ENCODE measurements around the gene MCM9. TPM values are rescaled to one million over a fixed set of nuclear protein-coding genes. Genes with fewer than 3 reads are reported as not detected.

The MCM9 gene
- total and polyA plus RNA-seq, 2 of the 13 experiments (the other 11 are each of a cell fraction or from before 2014, with no cell fraction given), result 3.8 to 17.2 TPM

DNA sequence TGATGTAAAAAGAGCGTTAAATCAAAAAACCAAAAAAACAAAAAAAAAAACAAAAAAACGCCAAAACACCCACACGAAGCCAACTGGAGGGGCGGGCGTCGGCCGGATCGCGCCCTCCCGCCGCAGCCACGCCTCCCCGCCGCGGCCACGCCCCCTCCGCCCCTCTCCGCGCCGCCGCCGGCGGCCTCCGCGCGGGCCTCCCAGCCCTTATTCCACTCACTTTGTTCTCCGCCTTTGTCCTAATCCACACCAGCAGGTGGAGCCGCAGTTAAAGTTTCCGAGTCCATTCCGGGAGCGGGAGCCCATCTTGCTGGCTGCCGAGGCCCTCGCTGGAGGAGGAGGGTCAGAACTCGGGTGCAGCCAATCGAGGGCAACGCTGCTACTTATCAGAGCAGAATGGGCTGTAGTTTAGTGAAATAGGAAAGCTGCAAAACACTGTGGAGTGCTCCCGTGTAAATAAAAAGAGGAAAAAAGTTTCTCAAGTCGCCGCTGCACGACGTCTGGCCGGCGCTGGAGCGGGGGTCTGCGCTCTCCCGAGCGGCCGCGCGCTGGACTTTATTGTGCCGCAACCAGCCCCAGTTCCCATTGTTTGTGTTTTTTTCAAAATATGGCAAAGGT lies 41.0 kb downstream of the MCM9 start, which contains the start of gene ASF1A (continued):
- TF ChIP-seq, protein P1, sequence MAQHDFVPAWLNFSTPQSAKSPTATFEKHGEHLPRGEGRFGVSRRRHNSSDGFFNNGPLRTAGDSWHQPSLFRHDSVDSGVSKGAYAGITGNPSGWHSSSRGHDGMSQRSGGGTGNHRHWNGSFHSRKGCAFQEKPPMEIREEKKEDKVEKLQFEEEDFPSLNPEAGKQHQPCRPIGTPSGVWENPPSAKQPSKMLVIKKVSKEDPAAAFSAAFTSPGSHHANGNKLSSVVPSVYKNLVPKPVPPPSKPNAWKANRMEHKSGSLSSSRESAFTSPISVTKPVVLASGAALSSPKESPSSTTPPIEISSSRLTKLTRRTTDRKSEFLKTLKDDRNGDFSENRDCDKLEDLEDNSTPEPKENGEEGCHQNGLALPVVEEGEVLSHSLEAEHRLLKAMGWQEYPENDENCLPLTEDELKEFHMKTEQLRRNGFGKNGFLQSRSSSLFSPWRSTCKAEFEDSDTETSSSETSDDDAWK (CRISPR knock-in tag; IDR thresholded peaks at IDR 0.05), result no peak
- no peak for TF ChIP-seq ARNT (IDR thresholded peaks at IDR 0.05)
- peak; percentile 89 for TF ChIP-seq ZNF263 (CRISPR knock-in tag; IDR thresholded peaks at IDR 0.05)
- no peak for TF ChIP-seq ZNF839 (CRISPR knock-in tag; IDR thresholded peaks at IDR 0.05; ENCODE audit: borderline replicate concordance)
- peak; percentile 97 for TF ChIP-seq KDM2A (CRISPR knock-in tag; IDR thresholded peaks at IDR 0.05; ENCODE audit: borderline replicate concordance, low read depth)
- TF ChIP-seq GLI4 (CRISPR knock-in tag; IDR thresholded peaks at IDR 0.05; ENCODE audit: borderline replicate concordance), result no peak
- TF ChIP-seq ZNF619 (CRISPR knock-in tag; IDR thresholded peaks at IDR 0.05), result no peak
- TF ChIP-seq YEATS2 (CRISPR knock-in tag; IDR thresholded peaks at IDR 0.05; ENCODE audit: borderline replicate concordance), result peak; percentile 83; the same call in 1 of the 2 replicates
- TF ChIP-seq EP300 (IDR thresholded peaks at IDR 0.05; ENCODE audit: low read depth in 2 of 2, low read length in 2 of 2), result peak; percentile 45 to 68
- 0 out of 2 replicates have a peak, but pooled peaks have one; percentile 28 for TF ChIP-seq EP300 (CRISPR knock-in tag; IDR thresholded peaks at IDR 0.05; ENCODE audit: borderline replicate concordance)
- peak; percentile 72 for TF ChIP-seq ATF7-NPFF (CRISPR knock-in tag; IDR thresholded peaks at IDR 0.05; ENCODE audit: low read depth)
- TF ChIP-seq, protein P2, sequence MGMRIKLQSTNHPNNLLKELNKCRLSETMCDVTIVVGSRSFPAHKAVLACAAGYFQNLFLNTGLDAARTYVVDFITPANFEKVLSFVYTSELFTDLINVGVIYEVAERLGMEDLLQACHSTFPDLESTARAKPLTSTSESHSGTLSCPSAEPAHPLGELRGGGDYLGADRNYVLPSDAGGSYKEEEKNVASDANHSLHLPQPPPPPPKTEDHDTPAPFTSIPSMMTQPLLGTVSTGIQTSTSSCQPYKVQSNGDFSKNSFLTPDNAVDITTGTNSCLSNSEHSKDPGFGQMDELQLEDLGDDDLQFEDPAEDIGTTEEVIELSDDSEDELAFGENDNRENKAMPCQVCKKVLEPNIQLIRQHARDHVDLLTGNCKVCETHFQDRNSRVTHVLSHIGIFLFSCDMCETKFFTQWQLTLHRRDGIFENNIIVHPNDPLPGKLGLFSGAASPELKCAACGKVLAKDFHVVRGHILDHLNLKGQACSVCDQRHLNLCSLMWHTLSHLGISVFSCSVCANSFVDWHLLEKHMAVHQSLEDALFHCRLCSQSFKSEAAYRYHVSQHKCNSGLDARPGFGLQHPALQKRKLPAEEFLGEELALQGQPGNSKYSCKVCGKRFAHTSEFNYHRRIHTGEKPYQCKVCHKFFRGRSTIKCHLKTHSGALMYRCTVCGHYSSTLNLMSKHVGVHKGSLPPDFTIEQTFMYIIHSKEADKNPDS (CRISPR knock-in tag; IDR thresholded peaks at IDR 0.05), result no peak
- TF ChIP-seq PLRG1 (conservative IDR thresholded peaks at IDR 0.05), result no peak
- TF ChIP-seq, protein P3, sequence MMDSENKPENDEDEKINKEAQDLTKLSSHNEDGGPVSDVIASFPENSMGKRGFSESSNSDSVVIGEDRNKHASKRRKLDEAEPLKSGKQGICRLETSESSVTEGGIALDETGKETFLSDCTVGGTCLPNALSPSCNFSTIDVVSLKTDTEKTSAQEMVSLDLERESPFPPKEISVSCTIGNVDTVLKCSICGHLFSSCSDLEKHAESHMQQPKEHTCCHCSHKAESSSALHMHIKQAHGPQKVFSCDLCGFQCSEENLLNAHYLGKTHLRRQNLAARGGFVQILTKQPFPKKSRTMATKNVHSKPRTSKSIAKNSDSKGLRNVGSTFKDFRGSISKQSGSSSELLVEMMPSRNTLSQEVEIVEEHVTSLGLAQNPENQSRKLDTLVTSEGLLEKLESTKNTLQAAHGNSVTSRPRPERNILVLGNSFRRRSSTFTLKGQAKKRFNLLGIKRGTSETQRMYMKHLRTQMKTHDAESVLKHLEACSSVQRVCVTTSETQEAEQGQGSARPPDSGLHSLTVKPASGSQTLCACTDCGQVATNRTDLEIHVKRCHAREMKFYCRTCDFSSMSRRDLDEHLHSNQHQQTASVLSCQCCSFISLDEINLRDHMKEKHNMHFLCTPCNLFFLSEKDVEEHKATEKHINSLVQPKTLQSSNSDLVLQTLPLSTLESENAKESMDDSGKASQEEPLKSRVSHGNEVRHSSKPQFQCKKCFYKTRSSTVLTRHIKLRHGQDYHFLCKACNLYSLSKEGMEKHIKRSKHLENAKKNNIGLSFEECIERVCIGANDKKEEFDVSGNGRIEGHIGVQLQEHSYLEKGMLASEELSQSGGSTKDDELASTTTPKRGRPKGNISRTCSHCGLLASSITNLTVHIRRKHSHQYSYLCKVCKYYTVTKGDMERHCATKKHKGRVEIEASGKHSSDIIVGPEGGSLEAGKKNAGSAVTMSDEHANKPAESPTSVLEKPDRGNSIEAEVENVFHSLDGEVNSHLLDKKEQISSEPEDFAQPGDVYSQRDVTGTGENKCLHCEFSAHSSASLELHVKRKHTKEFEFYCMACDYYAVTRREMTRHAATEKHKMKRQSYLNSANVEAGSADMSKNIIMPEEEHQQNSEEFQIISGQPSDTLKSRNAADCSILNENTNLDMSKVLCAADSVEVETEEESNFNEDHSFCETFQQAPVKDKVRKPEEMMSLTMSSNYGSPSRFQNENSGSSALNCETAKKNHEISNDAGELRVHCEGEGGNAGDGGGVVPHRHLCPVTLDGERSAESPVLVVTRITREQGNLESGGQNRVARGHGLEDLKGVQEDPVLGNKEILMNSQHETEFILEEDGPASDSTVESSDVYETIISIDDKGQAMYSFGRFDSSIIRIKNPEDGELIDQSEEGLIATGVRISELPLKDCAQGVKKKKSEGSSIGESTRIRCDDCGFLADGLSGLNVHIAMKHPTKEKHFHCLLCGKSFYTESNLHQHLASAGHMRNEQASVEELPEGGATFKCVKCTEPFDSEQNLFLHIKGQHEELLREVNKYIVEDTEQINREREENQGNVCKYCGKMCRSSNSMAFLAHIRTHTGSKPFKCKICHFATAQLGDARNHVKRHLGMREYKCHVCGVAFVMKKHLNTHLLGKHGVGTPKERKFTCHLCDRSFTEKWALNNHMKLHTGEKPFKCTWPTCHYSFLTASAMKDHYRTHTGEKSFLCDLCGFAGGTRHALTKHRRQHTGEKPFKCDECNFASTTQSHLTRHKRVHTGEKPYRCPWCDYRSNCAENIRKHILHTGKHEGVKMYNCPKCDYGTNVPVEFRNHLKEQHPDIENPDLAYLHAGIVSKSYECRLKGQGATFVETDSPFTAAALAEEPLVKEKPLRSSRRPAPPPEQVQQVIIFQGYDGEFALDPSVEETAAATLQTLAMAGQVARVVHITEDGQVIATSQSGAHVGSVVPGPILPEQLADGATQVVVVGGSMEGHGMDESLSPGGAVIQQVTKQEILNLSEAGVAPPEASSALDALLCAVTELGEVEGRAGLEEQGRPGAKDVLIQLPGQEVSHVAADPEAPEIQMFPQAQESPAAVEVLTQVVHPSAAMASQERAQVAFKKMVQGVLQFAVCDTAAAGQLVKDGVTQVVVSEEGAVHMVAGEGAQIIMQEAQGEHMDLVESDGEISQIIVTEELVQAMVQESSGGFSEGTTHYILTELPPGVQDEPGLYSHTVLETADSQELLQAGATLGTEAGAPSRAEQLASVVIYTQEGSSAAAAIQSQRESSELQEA (CRISPR knock-in tag; IDR thresholded peaks at IDR 0.05; ENCODE audit: not compliant biosample characterization), result no peak
- TF ChIP-seq ZMAT3 (CRISPR knock-in tag; conservative IDR thresholded peaks at IDR 0.05), result peak; percentile 76; the same call in 1 of the 2 replicates
- TF ChIP-seq ZFP90 (CRISPR knock-in tag; IDR thresholded peaks at IDR 0.05; ENCODE audit: borderline replicate concordance), result peak; percentile 80; the same call in 1 of the 2 replicates
- no peak for TF ChIP-seq ZNF777 (CRISPR knock-in tag; IDR thresholded peaks at IDR 0.05)
